Heart left ventricle (tissue), 13 donors: ENCODE data around the gene XPC.

ENCODE experiments used
- CTCF ChIP-seq, 12 donors: fragments of 200-600 bp; sonication (generic) in 4 of 12; IDR thresholded peaks; one replicate each; pipeline versions ENCODE4 v1.5.0 to v1.8.0; 2018 to 2022; ENCODE audit warnings: antibody characterized with exemption in 12 of 12, mild to moderate bottlenecking in 5 of 12
- POLR2A ChIP-seq, 2 donors: fragments of 450-650 bp; IDR thresholded peaks; one replicate each; pipeline ENCODE4 v1.6.1; 2017; ENCODE audit warnings: antibody characterized with exemption in 2 of 2, mild to moderate bottlenecking in 2 of 2, moderate library complexity in 2 of 2
- donor health status: ischemic (EF 13 %, LVEDD 7.1; RV severe dilation, severe dysfunction).
- donor health status: DM: no; HTN: yes; CAD: no.
- donor health status: DM: no; HTN: no; CAD: no.
- donor health status: ischemic (EF 25% LVEDD 6.9; RV normal size, moderate dysfunction).
- donor health status: ischemic (EF 25% LVEDD 5.7; RV mildly dilated, moderate dysfunction).
- donor health status: ischemic (EF 35%, LVEDD 5.7; RV mildly dilated, moderate dysfunction).
- donor health status: nonischemic (EF 11% LVEDD 7.7; RV severe dilation, severe dysfunction).
- donor health status: DM: yes; HTN: yes; CAD: no.
- donor health status: PGD.
- donor health status: ischemic (EF 29% LVEDD 5.4; RV normal size, mild dysfunction).
- donor health status: nonischemic (EF 23%, LVEDD 6.1; RV moderate dilation, normal function).

- TF ChIP-seq CTCF (IDR thresholded peaks at IDR 0.05) (no peak), POLR2A (IDR thresholded peaks at IDR 0.05) (no peak)
These were observed 11.4 kb downstream of the XPC start for GRCh38 chr3:14166877-14167603.
